HG02571 (cell line): Measurements from ENCODE around the gene SRSF1.

Source experiments
- ATAC-seq: cut with Tn5 transposase; IDR thresholded peaks from one replicate; pipeline ENCODE4 v1.9.1; 2021; ENCODE audit warnings: mild to moderate bottlenecking, moderate library complexity; ENCODE audit not compliant: unreplicated experiment

SRSF1 gene

DNA sequence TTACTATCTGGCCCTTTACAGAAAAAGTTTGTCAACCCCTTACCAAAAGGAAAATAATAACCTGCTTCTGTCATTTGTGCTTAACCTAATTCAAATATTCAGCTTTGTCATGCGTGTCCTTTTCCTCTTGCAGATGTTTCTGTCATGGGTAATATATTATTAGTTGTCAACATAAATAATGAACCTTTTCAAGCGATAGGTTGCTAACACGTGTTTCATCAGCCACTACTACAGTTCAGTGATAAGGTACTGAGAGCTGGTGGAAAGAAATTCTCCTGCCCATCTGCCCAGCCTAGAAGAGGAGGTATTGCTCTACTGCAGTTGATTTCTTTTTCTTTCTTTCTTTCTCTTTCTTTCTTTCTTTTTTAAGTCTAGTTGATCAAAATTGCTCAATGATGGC is 12.0 kb upstream of the SRSF1 start:
- ATAC-seq: no peak

DNA sequence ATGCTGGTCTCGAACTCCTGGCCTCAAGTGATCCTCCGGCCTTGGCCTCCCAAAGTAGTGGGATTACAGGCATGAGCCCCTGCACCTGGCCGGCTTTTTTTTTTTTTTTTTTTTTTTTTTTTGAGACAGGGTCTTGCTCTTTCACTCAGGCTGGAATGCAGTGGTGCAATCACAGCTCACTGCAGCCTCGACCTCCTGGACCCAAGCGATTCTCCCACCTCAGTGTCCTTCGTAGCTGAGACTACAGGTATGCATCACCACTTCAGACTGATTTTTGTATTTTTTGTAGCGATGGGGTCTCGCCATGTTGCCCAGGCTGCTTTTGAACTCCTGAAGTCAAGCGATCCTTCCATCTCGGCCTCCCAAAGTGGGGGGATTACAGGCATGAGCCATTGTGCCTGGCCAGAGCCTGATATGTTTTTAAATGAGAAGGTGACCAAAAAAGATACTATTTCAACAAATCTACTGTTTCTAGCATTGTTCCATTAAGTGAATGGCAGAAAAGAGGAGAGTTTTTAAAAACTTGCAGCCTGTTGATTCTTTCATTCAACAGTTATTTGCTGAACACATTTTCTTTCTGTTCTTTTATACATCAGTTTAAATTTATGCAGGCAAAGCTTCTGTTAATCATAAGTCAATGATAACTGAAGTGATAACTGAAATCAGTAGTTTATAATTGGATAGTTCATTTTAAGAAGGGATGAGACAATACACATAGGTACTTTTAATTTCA is 3.2 kb upstream of the SRSF1 start:
- no peak for ATAC-seq

DNA sequence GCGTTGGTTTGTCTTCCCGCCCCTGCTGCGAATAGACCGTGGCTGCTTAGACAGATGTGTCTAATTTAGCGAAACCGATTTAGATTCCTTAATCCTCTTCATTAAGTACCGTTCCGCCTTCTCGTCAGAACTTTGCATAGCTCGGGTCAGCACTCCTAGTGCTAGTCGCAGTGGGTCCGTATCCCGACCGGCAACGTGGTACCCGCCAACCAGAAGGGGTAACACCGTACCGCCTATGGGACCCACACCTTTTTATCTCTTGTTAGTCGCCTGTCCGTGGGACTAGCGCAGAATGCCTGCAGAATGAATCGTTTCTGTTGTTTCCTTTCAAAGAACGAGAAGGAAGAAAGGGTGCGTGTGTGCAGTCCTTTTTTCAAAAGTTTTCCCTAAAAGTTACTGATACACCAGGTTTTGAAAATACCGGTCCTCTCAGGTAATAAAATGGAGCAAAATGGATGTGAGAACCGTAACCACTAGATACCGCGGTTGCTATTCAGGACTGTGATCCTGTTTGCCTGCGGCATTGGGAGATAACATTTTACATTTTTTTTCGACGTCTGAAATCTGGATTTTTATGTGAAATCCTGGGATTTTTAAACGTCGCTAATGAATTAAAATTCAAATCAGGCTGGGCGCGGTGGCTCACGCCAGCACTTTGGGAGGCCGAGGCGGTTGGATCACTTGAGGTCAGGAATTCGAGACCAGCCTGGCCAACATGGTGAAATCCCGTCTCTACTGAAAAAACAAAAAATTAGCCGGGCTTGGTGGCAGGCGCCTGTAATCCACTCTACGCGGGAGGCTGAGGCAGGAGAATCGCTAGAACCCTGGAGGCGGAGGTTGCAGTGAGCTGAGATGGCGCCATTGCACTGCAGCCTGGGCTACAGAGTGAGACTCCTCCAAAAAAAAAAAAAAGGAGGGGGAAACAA is 998 bp upstream of the SRSF1 start:
- ATAC-seq: peak; percentile 21

DNA sequence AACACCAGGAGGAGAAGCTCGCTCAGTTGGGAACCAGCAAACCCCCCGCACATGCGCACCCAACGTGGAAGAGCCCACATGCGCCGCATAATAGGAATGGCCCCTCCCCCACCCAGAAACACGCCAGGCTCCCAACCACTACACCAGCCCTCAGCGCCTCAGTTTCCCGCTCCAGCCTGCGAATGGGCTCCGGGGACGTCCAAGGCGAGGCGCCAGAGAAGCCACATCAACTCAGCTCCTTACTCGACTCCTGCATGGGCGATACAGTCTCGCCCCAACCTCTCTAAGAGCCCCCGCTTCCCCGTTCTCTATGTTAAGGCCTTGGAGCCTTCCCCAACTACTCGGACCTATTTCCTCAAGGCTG is 504 bp downstream of the SRSF1 start:
- no peak for ATAC-seq

DNA sequence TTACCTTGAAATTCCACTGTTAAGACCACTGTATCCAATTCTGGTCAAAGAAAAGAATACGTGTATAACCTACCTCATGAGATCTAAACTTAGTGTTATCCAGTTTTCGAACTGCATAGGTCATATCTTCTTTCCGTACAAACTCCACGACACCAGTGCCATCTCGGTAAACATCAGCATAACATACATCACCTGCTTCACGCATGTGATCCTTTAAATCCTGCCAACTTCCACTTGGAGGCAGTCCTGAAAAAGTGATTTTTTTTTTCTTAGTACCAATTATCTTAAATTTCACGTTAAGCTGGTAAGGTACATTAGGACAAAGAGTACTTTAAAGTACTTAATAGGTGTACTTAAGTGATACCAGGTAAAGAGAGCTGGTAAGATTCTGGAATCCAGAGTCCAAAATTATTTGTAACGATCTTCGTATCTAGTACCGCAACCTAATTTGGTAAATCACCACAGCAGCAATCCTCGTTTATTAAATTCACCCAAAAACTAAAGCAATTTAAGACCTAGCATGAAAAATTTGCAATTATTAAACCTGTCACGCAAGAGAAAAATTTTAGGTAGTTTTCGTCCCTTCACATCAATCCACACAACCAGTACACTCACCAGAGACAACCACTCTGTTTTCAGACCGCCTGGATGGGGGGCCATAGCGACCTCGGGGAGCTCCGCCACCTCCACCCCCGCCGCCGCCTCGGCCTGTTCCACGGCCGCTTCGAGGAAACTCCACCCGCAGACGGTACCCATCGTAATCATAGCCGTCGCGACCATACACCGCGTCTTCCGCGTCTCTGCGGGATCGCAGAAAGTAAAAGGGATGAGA is 1.1 kb downstream of the SRSF1 start:
- no peak for ATAC-seq

DNA sequence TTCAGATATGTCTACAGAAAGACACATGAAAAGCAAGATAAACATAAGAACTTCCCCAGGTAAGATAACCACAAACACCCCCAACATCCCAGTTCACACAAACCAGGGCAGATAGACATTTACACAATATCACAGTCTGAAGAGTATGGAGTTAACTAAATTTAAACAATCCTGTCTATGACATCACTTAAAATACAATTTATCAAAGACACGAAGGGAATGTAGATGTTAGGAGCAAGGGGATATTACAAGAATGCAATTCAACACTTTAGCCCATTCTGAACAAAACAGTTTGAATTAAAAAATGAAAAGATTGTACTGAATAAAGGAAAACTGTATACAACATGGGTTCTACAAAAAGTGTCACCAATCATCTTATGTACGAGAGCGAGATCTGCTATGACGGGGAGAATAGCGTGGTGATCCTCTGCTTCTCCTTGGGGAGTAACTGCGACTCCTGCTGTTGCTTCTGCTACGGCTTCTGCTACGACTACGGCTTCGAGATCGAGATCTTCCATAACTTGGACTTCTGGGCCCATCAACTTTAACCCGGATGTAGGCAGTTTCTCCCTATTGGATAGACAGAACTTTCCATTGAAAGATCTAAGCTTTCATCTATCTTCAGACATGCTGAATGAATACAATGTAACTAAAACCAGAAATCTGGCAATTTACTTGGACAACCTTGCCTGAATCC is 1.9 kb downstream of the SRSF1 start:
- ATAC-seq: no peak

DNA sequence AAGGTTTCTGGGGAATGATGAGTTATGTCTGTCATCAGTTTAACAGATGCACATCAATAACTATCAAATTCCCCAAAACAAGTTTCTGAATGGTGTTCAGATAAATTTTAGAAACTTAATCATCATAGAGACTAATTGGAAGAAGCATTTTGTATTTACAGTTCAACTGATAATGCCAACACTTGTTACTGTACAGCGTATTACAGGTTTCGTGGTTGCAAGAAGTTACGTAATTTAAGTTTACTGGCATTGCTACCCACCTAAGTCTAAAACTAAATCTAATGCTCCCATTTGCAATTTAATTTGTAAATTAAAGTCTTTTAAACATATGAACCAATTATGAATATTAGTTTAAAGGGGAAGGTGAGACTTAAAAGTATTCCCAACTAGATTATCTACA is 3.0 kb downstream of the SRSF1 start:
- ATAC-seq: no peak

DNA sequence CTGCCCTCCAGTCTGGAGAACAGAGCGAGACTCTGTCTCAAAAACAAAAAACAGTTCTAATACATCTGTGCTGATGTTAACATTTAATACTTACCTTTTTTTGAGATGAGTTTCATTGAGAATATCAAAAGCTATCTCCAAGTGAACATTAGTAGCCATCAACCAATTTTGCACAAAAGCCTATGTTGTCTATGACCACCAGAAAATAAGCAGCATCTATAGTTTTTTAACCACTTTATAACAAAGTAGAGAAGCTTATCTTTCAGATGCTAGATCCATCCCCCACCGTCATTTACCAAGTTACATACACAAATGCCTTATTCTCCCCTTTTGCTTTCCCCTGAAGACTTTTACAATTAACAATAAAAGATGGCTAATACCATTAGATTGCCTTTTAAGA is 4.1 kb downstream of the SRSF1 start:
- ATAC-seq: no peak

DNA sequence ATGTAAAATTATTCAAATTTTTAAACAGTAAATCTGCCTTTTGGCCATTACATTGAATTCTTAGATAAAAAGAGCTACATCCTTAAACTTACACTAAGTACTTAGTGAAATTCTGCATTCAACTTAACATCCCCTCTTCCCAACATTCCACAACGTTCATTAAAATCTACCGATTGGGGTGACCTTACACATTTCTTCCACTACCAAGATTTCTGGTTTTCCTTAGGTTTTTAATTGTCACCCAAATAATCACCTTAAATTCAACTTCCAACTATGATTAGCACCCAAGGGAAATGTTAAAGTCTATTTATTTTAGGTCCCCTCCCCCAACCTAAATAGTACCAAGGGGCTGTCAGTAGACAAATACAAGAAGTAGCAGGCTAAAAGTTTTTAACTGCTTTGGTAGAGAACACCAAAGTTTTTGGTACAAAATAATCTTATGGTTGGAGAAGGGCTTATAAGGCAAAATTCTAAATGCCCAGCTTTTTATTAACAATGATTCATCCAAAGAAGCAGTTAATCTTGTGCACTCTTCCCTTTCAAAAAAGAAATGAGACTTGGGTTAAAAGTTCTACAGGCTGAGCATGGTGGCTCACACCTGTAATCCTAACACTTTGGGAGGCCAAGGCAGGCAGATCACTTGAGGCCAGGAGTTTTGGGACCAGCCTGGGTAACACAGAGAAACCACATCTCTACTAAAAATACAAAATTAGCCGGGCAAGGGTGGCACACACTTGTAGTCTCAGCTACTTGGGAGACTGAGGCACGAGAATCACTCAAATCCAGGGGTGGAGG is 4.7 kb downstream of the SRSF1 start:
- ATAC-seq: no peak

DNA sequence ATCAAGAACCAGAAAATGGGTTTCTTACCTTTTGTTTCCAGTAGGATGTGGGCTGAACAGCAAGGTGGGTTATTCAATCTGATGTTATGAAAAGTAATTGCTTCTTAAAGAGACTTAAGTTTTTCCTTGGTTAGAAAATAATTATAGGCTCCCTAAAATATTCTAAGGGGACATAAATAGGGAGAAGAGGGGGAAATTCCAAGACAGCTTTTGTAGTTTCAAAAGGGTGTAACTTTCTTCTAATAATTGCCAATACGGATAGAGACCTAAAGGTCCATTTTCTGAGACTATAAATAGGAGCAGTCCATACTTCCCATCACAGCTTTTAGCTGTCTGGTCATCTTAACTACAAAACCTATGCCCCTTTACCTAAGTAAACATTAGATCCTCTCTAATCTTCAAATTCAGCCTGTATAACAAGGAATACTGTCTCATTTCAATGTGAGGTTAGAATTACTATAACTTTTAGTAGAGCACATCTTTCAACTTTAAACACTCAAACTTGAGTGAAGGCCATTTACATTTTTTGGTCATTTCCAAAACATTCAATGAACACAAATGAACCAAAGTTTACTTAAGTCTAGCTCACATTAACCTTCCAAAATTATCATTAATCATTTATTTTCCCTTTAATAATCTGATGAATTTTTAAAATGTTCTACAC is 5.5 kb downstream of the SRSF1 start:
- no peak for ATAC-seq

DNA sequence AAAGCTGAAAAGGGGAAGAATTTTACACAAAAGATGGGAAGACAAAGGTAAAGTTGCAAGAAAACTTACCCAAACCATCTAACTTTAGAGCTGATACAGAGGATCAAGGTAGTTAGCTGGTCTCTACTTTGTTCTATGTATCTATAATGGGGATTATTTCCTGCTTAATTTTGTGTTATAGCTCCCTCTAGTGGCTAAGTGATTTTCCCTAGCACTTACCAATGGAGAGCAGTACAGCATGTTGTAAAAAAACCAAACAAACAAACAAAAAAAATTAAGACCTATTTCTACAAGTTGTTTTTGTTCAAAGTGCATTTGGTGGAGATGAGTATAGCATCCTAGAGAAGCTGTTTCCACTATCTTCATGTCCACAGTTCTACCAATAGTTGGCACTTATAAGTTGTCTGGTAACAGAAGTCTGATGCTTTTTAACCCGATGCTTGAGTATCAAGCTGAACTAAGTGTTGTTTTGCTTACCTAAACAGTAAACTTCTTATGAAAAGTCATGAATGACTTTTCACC is 7.5 kb downstream of the SRSF1 start:
- no peak for ATAC-seq

DNA sequence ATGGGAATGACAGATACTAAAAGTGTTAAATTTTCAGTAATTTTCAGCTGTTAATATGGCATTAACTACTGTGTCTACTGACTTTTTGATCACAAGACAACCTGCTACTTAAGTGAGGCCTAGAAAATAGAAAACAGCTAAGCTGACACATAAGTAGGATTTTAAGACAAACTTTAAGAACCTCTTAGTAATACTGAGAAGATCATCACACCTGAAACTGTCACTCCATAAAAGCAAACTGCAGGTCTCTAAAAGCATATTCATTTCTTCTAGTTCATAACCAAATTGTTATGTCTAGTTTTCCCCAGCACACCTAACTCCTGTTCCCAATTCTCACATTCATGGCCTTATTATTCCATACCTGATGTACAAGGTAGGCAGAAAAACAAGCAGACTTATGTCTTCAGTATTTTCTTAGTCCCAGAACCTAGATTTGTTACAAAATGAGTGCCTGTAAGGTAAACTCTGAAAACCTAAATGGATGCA is 8.0 kb downstream of the SRSF1 start:
- no peak for ATAC-seq

DNA sequence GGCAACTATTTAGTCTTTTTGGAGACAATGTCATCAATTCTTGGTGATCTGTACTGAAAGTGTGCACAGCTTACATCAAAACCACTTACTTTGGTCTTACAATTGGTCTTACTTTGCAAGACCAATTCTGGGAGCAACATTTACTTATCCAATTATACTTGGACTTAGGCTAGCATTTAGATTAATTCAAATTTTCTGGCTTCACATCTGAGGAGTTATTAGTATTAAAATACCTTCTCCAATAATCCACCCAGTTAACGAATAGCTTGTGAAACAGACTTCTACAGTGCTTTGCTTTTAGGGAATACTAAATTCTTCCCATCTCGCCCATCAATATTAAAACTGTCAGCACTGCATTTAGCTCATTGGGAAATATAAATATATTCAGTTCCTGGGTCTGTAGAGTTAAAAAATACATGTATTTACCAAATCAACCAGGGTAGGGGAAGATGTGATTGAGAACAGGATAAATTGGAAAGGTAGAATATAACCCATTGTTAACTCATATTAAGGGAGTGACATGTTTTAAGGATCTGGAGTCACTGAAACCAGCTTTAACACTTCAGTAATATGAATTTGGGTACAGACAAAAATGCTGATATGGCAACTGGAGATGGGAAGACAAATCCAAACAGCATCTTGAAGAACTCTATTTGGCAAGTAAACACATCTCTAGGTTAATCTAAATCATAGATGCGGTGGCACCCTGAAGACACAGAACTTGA is 9.8 kb downstream of the SRSF1 start:
- ATAC-seq: no peak

DNA sequence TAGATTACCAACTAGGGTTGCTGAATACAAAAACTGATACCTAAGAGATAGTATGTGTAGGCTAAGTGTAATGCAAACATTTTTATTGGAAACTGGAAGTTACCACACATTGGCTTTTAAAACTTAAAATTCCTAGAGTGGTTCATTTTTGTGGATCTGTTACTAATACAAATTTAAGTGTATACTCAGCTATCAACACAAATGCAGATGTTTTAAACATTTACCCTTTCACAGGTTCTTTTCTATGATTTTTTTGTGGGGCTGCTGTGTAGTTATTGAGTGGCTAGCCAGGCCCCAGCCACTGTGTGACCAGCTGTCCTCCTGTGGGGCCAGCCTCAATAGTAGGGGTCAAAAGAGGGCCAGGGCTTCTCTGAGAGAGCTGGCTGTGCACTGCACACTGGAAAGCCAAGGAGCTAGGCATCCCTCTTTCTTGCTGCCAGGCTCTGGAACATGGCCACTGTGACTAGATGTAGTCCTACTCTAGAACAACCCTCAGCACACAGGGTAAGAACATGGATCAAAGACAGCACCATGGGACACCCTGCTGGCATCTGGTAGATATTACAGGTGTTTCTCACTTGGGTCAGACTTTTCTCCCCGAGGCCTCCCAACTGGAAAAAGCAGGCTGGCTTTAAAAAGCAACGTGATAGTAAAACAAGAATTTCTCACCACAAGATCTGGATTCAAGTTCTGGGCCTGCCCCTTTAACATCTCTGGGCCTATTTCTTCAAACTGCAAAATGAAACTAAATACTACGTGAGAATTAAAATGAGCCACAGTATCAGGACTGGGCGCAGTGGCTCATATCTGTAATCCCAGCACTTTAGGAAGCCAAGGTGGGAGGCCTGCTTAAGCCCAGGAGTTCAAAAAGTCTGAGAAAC is 11.7 kb downstream of the SRSF1 start:
- no peak for ATAC-seq

DNA sequence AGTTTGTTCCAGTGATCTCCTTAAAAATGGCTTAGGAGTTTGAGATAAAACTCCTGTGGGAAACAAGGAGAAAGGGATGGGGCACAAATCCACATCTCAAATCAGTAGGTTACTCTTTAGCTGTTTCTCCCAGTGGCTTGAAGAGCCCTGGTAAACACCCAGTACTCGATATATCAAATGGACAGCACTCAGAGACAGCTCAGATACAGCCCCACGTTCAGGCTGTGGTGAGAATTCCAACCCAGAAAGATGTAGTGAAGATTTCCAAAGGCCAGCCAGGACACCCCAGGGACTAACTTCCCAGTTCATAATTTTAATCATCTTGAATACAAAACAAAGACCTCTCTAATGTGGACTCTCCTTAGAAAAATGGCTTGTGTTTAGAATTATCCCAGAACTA is 12.6 kb downstream of the SRSF1 start:
- no peak for ATAC-seq

DNA sequence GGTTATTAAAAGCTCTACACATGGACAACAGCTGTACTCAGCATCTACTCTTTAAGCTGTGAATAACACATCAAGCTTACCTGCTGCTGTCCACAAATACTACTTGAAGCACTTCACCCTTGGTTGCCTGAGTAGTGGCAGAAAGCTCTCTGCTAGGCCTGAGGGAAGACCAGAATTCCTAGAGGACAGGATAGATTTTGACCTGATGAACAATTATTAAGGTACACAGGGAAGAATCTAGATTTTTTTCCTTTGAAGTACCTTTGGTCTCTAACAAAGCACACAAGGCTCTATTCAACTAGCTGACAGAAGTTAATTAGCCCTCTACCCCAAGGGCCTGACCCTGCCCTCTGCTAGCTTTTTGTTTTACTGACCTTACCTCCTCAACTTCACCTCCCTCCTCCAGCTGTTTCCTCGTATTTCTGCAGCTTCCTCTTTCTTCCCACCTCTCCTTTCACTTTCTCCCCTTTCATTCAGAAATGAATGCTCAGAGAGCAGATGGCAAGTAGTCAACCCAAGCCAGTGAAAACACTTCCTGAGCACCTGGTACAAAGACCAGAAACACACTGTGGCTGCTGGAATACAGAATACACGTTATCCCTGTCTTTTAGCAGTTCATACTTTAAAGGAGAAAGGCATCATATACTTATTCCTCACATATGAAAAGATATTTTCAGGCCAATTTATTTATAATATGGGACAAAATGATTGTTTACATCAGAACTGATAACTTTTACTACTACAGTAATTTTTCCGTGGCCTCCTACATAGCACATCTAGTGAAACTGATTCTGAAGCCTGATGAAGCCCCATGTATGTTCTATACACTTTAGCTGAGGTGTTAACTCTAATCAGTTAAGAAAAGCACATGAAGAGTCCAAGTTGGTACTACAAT is 13.3 kb downstream of the SRSF1 start:
- no peak for ATAC-seq
